ENCODE data around the gene FOXN3.

- TF ChIP-seq POLR2A (IDR thresholded peaks at IDR 0.05; ENCODE audit: extremely low read depth, insufficient read length) (no peak), MYC (IDR thresholded peaks at IDR 0.05; ENCODE audit: low read depth, low read length) (no peak)
- TF ChIP-seq, protein P1, sequence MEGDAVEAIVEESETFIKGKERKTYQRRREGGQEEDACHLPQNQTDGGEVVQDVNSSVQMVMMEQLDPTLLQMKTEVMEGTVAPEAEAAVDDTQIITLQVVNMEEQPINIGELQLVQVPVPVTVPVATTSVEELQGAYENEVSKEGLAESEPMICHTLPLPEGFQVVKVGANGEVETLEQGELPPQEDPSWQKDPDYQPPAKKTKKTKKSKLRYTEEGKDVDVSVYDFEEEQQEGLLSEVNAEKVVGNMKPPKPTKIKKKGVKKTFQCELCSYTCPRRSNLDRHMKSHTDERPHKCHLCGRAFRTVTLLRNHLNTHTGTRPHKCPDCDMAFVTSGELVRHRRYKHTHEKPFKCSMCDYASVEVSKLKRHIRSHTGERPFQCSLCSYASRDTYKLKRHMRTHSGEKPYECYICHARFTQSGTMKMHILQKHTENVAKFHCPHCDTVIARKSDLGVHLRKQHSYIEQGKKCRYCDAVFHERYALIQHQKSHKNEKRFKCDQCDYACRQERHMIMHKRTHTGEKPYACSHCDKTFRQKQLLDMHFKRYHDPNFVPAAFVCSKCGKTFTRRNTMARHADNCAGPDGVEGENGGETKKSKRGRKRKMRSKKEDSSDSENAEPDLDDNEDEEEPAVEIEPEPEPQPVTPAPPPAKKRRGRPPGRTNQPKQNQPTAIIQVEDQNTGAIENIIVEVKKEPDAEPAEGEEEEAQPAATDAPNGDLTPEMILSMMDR (IDR thresholded peaks at IDR 0.05; ENCODE audit: low read depth, low read length), result no peak
- TF ChIP-seq, protein P2, sequence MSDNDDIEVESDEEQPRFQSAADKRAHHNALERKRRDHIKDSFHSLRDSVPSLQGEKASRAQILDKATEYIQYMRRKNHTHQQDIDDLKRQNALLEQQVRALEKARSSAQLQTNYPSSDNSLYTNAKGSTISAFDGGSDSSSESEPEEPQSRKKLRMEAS (IDR thresholded peaks at IDR 0.05; ENCODE audit: low read depth, low read length), result no peak
Measured at GRCh38 chr14:89108608-89109007, 308.4 kb downstream of the FOXN3 start.
